NCI-H2196 (cell line): Measurements from ENCODE around the gene SLC23A1.
"Not testable (repeated sequence)": the region's sequence is repeated elsewhere in the genome, so short reads cannot be mapped to it uniquely, and the experiment has no call there.

Experiments used
- DNase-seq: peaks from one replicate; lab custom pipeline; 2025; ENCODE audit not compliant: unreplicated experiment; lab: John Stamatoyannopoulos, UW

The SLC23A1 gene

GRCh38 chr5:139374909-139375308, 8.2 kb downstream of the SLC23A1 start:
- no peak for DNase-seq

GRCh38 chr5:139371482-139372435, 11.3 kb downstream of the SLC23A1 start:
- peak; percentile 15 for DNase-seq

GRCh38 chr5:139369181-139369580, 13.9 kb downstream of the SLC23A1 start:
- no peak for DNase-seq

- DNase-seq, result no peak
These were observed 14.5 kb downstream of the SLC23A1 start for GRCh38 chr5:139368613-139369012.

GRCh38 chr5:139364466-139364865, 18.6 kb downstream of the SLC23A1 start:
- DNase-seq, result no peak

- DNase-seq, result no peak
These were observed 19.2 kb downstream of the SLC23A1 start for GRCh38 chr5:139363937-139364336.

- no peak for DNase-seq
These were observed 21.2 kb downstream of the SLC23A1 start for GRCh38 chr5:139361835-139362429.

- no peak for DNase-seq
These were observed 22.7 kb downstream of the SLC23A1 start for GRCh38 chr5:139360384-139360783.

GRCh38 chr5:139358064-139358463, 25.0 kb downstream of the SLC23A1 start:
- DNase-seq, result no peak

GRCh38 chr5:139355900-139356299, 27.2 kb downstream of the SLC23A1 start:
- DNase-seq, result not testable (repeated sequence)

- DNase-seq, result no peak
These were observed 28.9 kb downstream of the SLC23A1 start for GRCh38 chr5:139354186-139354585.

- DNase-seq, result not testable (repeated sequence)
These were observed 35.2 kb downstream of the SLC23A1 start for GRCh38 chr5:139347863-139348262.

GRCh38 chr5:139345442-139345841, 37.7 kb downstream of the SLC23A1 start:
- not testable (repeated sequence) for DNase-seq

- DNase-seq, result no peak
These were observed 38.9 kb downstream of the SLC23A1 start for GRCh38 chr5:139344177-139344576.

GRCh38 chr5:139343476-139343875, 39.6 kb downstream of the SLC23A1 start:
- DNase-seq, result no peak

GRCh38 chr5:139342423-139342723, 40.7 kb downstream of the SLC23A1 start:
- DNase-seq, result no peak

- peak; percentile 98 for DNase-seq
These were observed 41.2 kb downstream of the SLC23A1 start, which contains the start of gene PAIP2 for GRCh38 chr5:139341689-139342422. TSS of gene PAIP2 (plus strand) at chr5:139341854. CDS start at chr5:139363785, 21,931 bp downstream.

GRCh38 chr5:139341187-139341688, 41.9 kb downstream of the SLC23A1 start:
- no peak for DNase-seq

- no peak for DNase-seq
These were observed 43.0 kb downstream of the SLC23A1 start for GRCh38 chr5:139340051-139340450.

GRCh38 chr5:139335811-139336210, 47.3 kb downstream of the SLC23A1 start:
- DNase-seq, result no peak
